ENCODE data around the gene SEC23IP.

Gene SEC23IP

DNA sequence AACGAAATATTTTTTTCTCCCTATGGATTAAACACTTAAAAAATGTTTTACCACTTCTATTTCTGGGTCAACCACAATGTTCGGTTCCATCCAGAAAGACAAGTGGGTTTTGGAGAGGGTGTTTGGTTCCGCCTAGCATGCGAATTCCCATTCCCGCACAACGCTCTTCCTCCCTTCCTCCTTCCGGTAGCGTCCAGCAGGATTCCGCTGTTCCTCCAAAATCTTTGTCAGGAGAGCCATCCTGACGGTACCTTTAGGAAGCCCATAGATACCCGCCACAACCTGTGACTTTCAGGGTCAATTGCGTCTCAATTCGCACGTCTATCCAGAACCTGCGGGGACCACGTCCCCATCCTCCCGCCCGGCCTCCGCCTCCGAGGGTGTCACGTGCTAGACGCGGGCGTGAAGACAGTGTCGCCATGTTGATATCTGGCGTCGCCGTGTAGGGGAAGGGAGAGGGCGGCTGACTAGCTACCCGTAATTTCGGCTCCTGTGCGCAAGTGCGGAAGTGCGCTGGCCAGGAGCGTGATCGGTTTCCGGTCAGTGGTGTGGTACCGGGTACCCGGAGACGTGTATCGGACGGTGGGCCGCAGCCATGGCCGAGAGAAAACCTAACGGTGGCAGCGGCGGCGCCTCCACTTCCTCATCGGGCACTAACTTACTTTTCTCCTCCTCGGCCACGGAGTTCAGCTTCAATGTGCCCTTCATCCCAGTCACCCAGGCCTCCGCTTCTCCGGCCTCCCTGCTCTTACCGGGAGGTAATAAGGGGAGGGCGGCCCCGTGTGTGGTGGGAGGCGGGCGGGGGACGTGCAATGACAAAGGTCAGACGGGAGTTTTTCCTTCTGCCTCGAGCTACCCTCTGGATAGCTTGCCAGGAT, at the start of gene SEC23IP:
TSS of gene SEC23IP (plus strand) at position 543 of the 878 bp plus-strand sequence. CDS start at position 596, 53 bp downstream.
- Histone ChIP-seq H3K36me3 (ENCODE audit: control insufficient read depth in 5 of 5, insufficient read depth in 5 of 5, low read length in 5 of 5) (peaks cover 0 to 11% (median 4%) of the 10 kb centered on the region in 5 donors), H3K9ac (ENCODE audit: low read length in 5 of 5) (peak within 1 kb of the TSS; percentile 84 to 97 (median 93)), H3K4me1 (ENCODE audit: control insufficient read depth in 5 of 5, insufficient read depth in 5 of 5, low read length in 5 of 5) (peaks cover 3 to 46% (median 38%) of the 10 kb centered on the region in 5 donors), H3K27ac (ENCODE audit: low read depth, low read length) (peak within 1 kb of the TSS; percentile 89), H3K27me3 (ENCODE audit: control insufficient read depth in 5 of 5, insufficient read depth in 4 of 5, low read length in 5 of 5) (no peaks in the 10 kb centered on the region), H3K9me3 (ENCODE audit: control insufficient read depth in 5 of 5, low read length in 5 of 5) (no peaks in the 10 kb centered on the region), H3K4me3 (ENCODE audit: low read depth in 1 of 5, low read length in 5 of 5) (peak within 1 kb of the TSS; percentile 77 to 99 (median 98))

DNA sequence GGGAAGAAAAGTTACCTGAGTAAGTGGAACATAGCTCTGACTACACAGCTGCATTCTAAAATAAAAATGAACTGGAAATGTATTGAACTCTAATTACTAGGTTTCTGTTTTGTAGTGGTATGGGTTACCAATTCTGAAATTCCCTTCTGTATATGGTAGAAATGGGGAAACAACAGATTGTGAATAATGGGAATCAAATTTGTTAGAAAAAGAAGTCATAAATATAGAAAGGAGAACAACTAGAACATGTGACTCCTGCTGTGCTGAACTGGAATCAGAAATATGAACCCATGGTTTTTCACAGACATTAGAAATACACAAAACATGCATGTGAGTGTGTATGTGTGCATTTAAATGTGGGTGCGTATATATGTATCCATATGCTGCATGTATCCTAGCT, 46.9 kb upstream of the SEC23IP start:
- peaks cover 64 to 80% (median 66%) of the 10 kb centered on the region in 5 donors for H3K36me3 ChIP-seq (ENCODE audit: control insufficient read depth in 5 of 5, insufficient read depth in 5 of 5, low read length in 5 of 5)

GRCh38 chr10:119849031-119849789, 43.3 kb upstream of the SEC23IP start:
- H3K36me3 ChIP-seq (ENCODE audit: control insufficient read depth in 5 of 5, insufficient read depth in 5 of 5, low read length in 5 of 5), result peaks cover 53 to 75% (median 57%) of the 10 kb centered on the region in 5 donors
- no peak overlapping the region for H3K27ac ChIP-seq (ENCODE audit: low read depth, low read length)
- H3K27me3 ChIP-seq (ENCODE audit: control insufficient read depth in 5 of 5, insufficient read depth in 4 of 5, low read length in 5 of 5), result no peaks in the 10 kb centered on the region
- H3K9ac ChIP-seq (ENCODE audit: low read length in 5 of 5), result no peak overlapping the region
- H3K4me3 ChIP-seq (ENCODE audit: low read depth in 1 of 5, low read length in 5 of 5), result no peak overlapping the region
- peaks cover 0 to 10% (median 0%) of the 10 kb centered on the region in 5 donors for H3K4me1 ChIP-seq (ENCODE audit: control insufficient read depth in 5 of 5, insufficient read depth in 5 of 5, low read length in 5 of 5)
- no peaks in the 10 kb centered on the region for H3K9me3 ChIP-seq (ENCODE audit: control insufficient read depth in 5 of 5, low read length in 5 of 5)

More for the DNA sequence above, 46.9 kb upstream of the SEC23IP start:
- H3K9ac ChIP-seq (ENCODE audit: low read length in 5 of 5), result no peak overlapping the region
- H3K27ac ChIP-seq (ENCODE audit: low read depth, low read length), result no peak overlapping the region
- no peaks in the 10 kb centered on the region for H3K9me3 ChIP-seq (ENCODE audit: control insufficient read depth in 5 of 5, low read length in 5 of 5)
- peaks cover 0 to 10% (median 0%) of the 10 kb centered on the region in 5 donors for H3K4me1 ChIP-seq (ENCODE audit: control insufficient read depth in 5 of 5, insufficient read depth in 5 of 5, low read length in 5 of 5)
- no peaks in the 10 kb centered on the region for H3K27me3 ChIP-seq (ENCODE audit: control insufficient read depth in 5 of 5, insufficient read depth in 4 of 5, low read length in 5 of 5)
- H3K4me3 ChIP-seq (ENCODE audit: low read depth in 1 of 5, low read length in 5 of 5), result no peak overlapping the region

GRCh38 chr10:119849944-119850343, 42.6 kb upstream of the SEC23IP start:
- H3K36me3 ChIP-seq (ENCODE audit: control insufficient read depth in 5 of 5, insufficient read depth in 5 of 5, low read length in 5 of 5), result peaks cover 47 to 68% (median 56%) of the 10 kb centered on the region in 5 donors
- H3K4me1 ChIP-seq (ENCODE audit: control insufficient read depth in 5 of 5, insufficient read depth in 5 of 5, low read length in 5 of 5), result peaks cover 0 to 10% (median 0%) of the 10 kb centered on the region in 5 donors
- H3K27ac ChIP-seq (ENCODE audit: low read depth, low read length), result no peak overlapping the region
- no peak overlapping the region for H3K4me3 ChIP-seq (ENCODE audit: low read depth in 1 of 5, low read length in 5 of 5)
- no peaks in the 10 kb centered on the region for H3K27me3 ChIP-seq (ENCODE audit: control insufficient read depth in 5 of 5, insufficient read depth in 4 of 5, low read length in 5 of 5)
- no peaks in the 10 kb centered on the region for H3K9me3 ChIP-seq (ENCODE audit: control insufficient read depth in 5 of 5, low read length in 5 of 5)
- no peak overlapping the region for H3K9ac ChIP-seq (ENCODE audit: low read length in 5 of 5)

DNA sequence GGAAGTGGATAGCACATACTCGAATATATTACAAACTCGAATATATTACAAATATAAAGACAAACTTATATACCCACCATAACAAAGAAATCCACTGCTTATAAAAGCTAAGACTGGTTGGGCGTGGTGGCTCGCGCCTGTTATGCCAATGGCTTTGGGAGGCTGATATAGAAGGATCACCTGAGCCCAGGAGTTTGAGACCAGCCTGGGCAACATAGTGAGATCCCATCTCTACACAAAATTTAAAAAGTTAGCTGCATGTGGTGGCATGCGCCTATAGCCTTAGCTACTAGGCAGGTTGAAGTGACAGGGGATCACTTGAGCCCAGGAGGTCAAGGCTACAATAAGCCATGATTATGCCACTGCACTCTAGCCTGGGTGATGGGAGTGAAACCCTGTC, 40.3 kb upstream of the SEC23IP start:
- Histone ChIP-seq H3K9ac (ENCODE audit: low read length in 5 of 5) (no peak overlapping the region), H3K9me3 (ENCODE audit: control insufficient read depth in 5 of 5, low read length in 5 of 5) (no peaks in the 10 kb centered on the region), H3K36me3 (ENCODE audit: control insufficient read depth in 5 of 5, insufficient read depth in 5 of 5, low read length in 5 of 5) (peaks cover 34 to 60% (median 43%) of the 10 kb centered on the region in 5 donors), H3K27ac (ENCODE audit: low read depth, low read length) (no peak overlapping the region), H3K4me3 (ENCODE audit: low read depth in 1 of 5, low read length in 5 of 5) (no peak overlapping the region), H3K4me1 (ENCODE audit: control insufficient read depth in 5 of 5, insufficient read depth in 5 of 5, low read length in 5 of 5) (peaks cover 0 to 6% (median 0%) of the 10 kb centered on the region in 5 donors), H3K27me3 (ENCODE audit: control insufficient read depth in 5 of 5, insufficient read depth in 4 of 5, low read length in 5 of 5) (no peaks in the 10 kb centered on the region)

- Histone ChIP-seq H3K27ac (ENCODE audit: low read depth, low read length) (no peak overlapping the region), H3K36me3 (ENCODE audit: control insufficient read depth in 5 of 5, insufficient read depth in 5 of 5, low read length in 5 of 5) (peaks cover 32 to 56% (median 42%) of the 10 kb centered on the region in 5 donors), H3K9ac (ENCODE audit: low read length in 5 of 5) (no peak overlapping the region)
These were observed 39.7 kb upstream of the SEC23IP start for GRCh38 chr10:119852822-119853221.

DNA sequence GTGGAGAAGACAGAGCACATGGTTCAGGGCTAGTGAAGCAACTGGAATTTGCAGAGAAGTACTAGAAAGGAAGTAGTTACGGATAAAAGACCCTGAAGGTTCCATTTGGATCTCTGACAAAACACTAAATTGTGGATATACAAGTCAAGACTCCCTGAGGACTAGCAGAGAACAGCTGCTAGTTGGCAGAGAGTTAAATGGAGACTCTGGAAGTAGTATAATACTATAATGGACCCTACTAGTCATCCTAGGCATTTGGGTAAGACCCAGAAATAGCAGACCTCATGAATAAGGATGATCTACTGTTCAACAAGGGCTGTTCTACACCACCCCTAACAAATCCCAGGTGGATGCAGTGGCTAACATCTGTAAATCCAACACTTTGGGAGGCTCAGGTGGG, 39.0 kb upstream of the SEC23IP start:
- no peaks in the 10 kb centered on the region for H3K9me3 ChIP-seq (ENCODE audit: control insufficient read depth in 5 of 5, low read length in 5 of 5)
- H3K4me3 ChIP-seq (ENCODE audit: low read depth in 1 of 5, low read length in 5 of 5), result no peak overlapping the region
- H3K4me1 ChIP-seq (ENCODE audit: control insufficient read depth in 5 of 5, insufficient read depth in 5 of 5, low read length in 5 of 5), result peaks cover 0 to 9% (median 0%) of the 10 kb centered on the region in 5 donors
- no peak overlapping the region for H3K9ac ChIP-seq (ENCODE audit: low read length in 5 of 5)
- H3K36me3 ChIP-seq (ENCODE audit: control insufficient read depth in 5 of 5, insufficient read depth in 5 of 5, low read length in 5 of 5), result peaks cover 36 to 55% (median 42%) of the 10 kb centered on the region in 5 donors
- H3K27me3 ChIP-seq (ENCODE audit: control insufficient read depth in 5 of 5, insufficient read depth in 4 of 5, low read length in 5 of 5), result no peaks in the 10 kb centered on the region
- H3K27ac ChIP-seq (ENCODE audit: low read depth, low read length), result no peak overlapping the region

More at GRCh38 chr10:119852822-119853221, 39.7 kb upstream of the SEC23IP start:
- H3K4me1 ChIP-seq (ENCODE audit: control insufficient read depth in 5 of 5, insufficient read depth in 5 of 5, low read length in 5 of 5), result peaks cover 0 to 3% (median 0%) of the 10 kb centered on the region in 5 donors
- no peaks in the 10 kb centered on the region for H3K9me3 ChIP-seq (ENCODE audit: control insufficient read depth in 5 of 5, low read length in 5 of 5)
- H3K4me3 ChIP-seq (ENCODE audit: low read depth in 1 of 5, low read length in 5 of 5), result no peak overlapping the region
- H3K27me3 ChIP-seq (ENCODE audit: control insufficient read depth in 5 of 5, insufficient read depth in 4 of 5, low read length in 5 of 5), result no peaks in the 10 kb centered on the region

DNA sequence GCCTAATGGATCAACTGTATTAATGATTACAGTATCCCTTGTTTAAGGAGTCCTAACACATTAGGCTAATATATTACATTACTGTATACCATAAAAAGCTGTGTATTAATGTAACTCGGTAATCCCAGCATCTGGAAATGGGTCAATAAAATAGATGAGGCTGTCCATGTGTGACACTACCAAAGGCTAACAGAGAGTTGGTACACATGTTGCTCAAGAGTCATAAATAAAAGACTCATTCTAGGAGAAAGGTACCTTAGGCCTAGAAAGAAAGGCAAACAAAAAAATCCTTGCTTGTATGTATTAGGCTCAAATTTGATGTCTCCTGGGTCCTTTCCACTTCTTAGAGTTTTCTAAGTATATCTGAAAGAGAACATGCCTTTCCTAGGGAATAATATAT, 34.5 kb upstream of the SEC23IP start:
- peaks cover 19 to 28% (median 21%) of the 10 kb centered on the region in 5 donors for H3K36me3 ChIP-seq (ENCODE audit: control insufficient read depth in 5 of 5, insufficient read depth in 5 of 5, low read length in 5 of 5)

GRCh38 chr10:119859420-119860258, 32.9 kb upstream of the SEC23IP start:
- no peaks in the 10 kb centered on the region for H3K27me3 ChIP-seq (ENCODE audit: control insufficient read depth in 5 of 5, insufficient read depth in 4 of 5, low read length in 5 of 5)
- H3K27ac ChIP-seq (ENCODE audit: low read depth, low read length), result no peak overlapping the region
- H3K9me3 ChIP-seq (ENCODE audit: control insufficient read depth in 5 of 5, low read length in 5 of 5), result peaks cover 0 to 3% (median 0%) of the 10 kb centered on the region in 5 donors
- peaks cover 10 to 17% (median 11%) of the 10 kb centered on the region in 5 donors for H3K36me3 ChIP-seq (ENCODE audit: control insufficient read depth in 5 of 5, insufficient read depth in 5 of 5, low read length in 5 of 5)
- peaks cover 0 to 9% (median 0%) of the 10 kb centered on the region in 5 donors for H3K4me1 ChIP-seq (ENCODE audit: control insufficient read depth in 5 of 5, insufficient read depth in 5 of 5, low read length in 5 of 5)
- no peak overlapping the region for H3K9ac ChIP-seq (ENCODE audit: low read length in 5 of 5)
- no peak overlapping the region for H3K4me3 ChIP-seq (ENCODE audit: low read depth in 1 of 5, low read length in 5 of 5)

More for the DNA sequence above, 34.5 kb upstream of the SEC23IP start:
- peak overlapping the region; percentile 42 for H3K27ac ChIP-seq (ENCODE audit: low read depth, low read length)
- H3K9me3 ChIP-seq (ENCODE audit: control insufficient read depth in 5 of 5, low read length in 5 of 5), result no peaks in the 10 kb centered on the region
- H3K27me3 ChIP-seq (ENCODE audit: control insufficient read depth in 5 of 5, insufficient read depth in 4 of 5, low read length in 5 of 5), result no peaks in the 10 kb centered on the region
- H3K9ac ChIP-seq (ENCODE audit: low read length in 5 of 5), result peak overlapping the region in 2 of 5 donors; percentile 13 to 32
- H3K4me1 ChIP-seq (ENCODE audit: control insufficient read depth in 5 of 5, insufficient read depth in 5 of 5, low read length in 5 of 5), result peaks cover 0 to 9% (median 0%) of the 10 kb centered on the region in 5 donors
- H3K4me3 ChIP-seq (ENCODE audit: low read depth in 1 of 5, low read length in 5 of 5), result no peak overlapping the region
